Posterior vena cava (tissue), 2 donors: ENCODE results near the gene MYO10. TPM values are rescaled to one million over a fixed set of nuclear protein-coding genes. Genes with fewer than 3 reads are reported as not detected.

Source experiments
- DNase-seq: peaks from one replicate; pipeline ENCODE4 v3.0.0-alpha.2; 2020; ENCODE audit warnings: low spot score
- intact Hi-C, 2 donors: fragments of 100-400 bp; cut with DNase I; formaldehyde crosslinking; loops; one replicate each; pipeline versions ENCODE4 v1.14.1 to v1.14.2; 2022 to 2023
- total RNA-seq, 2 donors: library from RNA; stranded (reverse); fragmentation: NEBNext Ultra II Directional; extraction: Animal tissue kit (Norgen Biotek cat#: 25700); gene quantifications; one replicate each; pipeline ENCODE4 v1.2.1, GENCODE V29; 2021
- donor health status: DM: yes; HTN: yes; CAD: no.
- donor health status: DM: yes; HTN: yes; CAD: no.

MYO10 gene
- total RNA-seq, 2 donors from 2014 or later = 8.5 to 11.2 TPM

DNA sequence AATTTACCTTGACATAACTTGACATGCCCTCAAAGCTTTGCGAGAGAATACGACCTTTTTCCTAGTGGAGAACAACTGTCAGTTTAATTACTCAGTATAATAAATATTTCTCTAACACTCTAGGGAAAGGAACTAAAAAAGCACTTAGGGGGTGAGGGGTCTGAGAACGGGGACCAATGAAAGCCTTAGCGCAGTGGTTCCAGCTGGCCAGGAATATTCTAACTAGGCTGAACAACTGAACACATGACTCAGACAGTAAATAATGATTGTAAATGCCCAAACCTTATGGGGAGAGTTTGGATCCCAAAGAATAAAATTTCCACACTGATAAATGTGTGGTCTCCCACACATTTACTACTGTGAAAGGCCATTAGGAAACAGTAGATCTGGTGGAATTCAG is 14.9 kb downstream of the MYO10 start:
- intact Hi-C loops = no loop called here
- DNase-seq = no peak

GRCh38 chr5:16920109-16920816 is 15.8 kb downstream of the MYO10 start:
- intact Hi-C loops = no loop called here
- DNase-seq = no peak

DNA sequence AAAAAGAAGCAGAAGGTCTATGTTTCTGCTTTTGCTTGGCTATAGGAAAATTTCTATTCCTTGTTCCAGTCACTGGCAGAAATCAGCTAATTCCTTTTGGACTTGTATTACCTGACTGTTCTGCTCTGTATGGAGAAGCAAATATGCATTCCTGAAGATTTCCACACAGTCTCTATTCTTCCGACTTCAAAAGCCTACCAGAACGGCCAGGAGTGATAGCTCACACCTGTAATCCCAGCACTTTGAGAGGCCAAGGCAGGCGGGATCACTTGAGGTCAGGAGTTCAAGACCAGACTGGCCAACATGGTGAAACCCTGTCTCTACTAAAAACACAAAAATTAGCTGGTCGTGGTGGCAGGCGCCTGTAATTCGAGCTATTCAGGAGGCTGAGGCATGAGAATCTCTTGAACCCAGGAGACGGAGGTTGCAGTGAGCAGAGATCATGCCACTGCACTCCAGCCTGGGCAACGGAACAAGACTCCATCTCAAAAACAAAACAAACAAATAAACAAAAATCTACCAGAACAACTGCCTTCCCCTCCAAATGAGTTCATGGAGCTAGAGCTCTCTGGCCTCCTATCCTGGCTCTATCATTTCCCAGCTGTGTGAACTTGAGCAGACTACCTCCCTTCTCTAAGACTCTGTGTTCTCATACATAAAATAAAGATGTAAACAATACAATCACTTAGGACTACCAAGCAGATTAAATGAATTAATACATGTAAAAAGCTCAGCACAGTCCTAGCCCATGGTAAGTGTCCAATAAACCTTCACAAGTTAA is 17.0 kb downstream of the MYO10 start:
- intact Hi-C loops = no loop called here
- DNase-seq = no peak

GRCh38 chr5:16918156-16918555 is 17.9 kb downstream of the MYO10 start:
- no peak for DNase-seq
- intact Hi-C loops = no loop called here

- intact Hi-C loops = no loop called here
- no peak for DNase-seq
These were observed 19.7 kb downstream of the MYO10 start for GRCh38 chr5:16916262-16916878.

GRCh38 chr5:16914584-16914983 is 21.5 kb downstream of the MYO10 start:
- intact Hi-C loops = no loop called here
- DNase-seq = no peak

DNA sequence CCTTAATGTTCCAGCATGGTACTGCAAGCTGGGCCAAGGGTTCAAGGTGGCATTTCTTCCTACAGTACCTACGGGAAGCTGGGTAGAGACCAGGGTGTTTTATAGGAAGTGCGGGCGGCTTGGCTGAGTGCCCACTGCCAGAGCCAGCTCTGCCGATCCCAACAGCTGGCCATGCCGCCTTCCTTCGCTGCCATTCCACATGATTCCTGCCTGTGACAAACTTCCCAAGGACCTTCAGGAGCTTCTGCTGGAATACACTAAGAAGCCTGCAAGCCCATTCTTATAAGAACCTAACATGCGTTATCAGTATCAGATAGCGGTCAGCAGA is 22.0 kb downstream of the MYO10 start:
- intact Hi-C loops = no loop called here
- DNase-seq = no peak

DNA sequence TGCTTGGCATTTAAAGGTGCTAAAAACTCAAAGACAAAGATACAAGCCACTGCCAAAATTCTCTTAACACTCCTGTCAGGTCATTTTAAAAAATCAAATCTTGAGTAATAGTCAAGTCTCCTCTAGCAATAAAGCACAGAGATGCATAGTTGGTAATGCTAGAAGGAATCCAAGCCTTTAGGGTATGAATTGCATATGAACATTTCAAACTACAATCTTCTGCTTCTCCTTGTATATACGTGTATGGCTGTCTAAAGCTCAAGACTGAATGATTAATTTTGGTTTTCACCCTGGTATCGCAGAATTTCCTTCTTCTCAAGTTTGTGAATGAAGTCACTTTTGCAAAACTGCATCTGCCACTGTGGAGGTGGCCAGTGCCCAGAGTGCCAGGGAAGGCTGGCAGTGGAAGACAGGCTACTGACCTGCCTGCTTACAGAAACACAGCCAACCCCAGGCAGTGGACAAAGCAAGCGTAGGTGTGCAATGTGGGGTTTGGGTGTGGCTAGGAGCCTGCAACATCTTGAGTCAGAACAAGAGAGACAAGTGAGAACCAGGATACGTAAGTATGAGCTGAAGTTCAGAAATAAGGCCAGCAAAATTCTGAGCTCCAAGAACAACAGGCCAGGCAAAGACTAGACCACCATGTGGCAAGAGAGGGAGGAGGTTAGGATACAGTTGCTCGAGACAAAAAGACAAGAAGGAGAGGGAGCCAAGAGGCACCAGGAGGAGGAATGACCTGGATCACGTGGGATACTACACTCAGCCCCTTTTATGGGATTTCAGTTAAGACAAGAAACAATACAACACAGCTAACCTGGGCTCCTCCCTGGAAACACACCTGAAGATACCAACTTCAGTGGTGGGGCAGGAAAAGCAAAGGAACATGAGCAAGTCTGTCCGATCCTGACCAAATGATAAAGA is 22.6 kb downstream of the MYO10 start:
- DNase-seq = no peak
- intact Hi-C loops = no loop called here

- DNase-seq = no peak
- intact Hi-C loops = no loop called here
These were observed 24.0 kb downstream of the MYO10 start for GRCh38 chr5:16912080-16912479.

GRCh38 chr5:16909464-16909863 is 26.6 kb downstream of the MYO10 start:
- DNase-seq = no peak
- intact Hi-C loops = no loop called here

DNA sequence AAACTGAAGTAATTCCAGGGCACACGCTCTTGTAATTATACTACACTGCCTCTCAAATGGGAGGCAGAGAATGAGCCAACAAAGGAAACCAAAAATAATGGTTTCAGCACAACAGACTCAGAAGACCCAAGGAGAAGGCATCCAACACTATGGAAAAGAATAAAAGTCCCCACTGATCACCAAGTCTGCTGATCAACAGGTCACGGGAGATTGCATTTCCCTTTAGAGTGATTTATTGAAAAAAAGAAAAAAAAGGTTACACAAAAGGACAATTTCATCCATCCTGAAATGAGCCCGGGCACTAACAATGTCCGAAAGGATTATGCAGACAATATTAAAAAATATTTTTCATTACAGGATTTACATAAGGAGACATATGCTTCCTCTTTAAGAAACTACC is 28.8 kb downstream of the MYO10 start:
- intact Hi-C loops = no loop called here
- no peak for DNase-seq

- DNase-seq = no peak
- intact Hi-C loops = no loop called here
These were observed 29.8 kb downstream of the MYO10 start for GRCh38 chr5:16906255-16906654.

GRCh38 chr5:16903480-16904300 is 32.4 kb downstream of the MYO10 start:
- no peak for DNase-seq
- intact Hi-C loops = no loop called here

DNA sequence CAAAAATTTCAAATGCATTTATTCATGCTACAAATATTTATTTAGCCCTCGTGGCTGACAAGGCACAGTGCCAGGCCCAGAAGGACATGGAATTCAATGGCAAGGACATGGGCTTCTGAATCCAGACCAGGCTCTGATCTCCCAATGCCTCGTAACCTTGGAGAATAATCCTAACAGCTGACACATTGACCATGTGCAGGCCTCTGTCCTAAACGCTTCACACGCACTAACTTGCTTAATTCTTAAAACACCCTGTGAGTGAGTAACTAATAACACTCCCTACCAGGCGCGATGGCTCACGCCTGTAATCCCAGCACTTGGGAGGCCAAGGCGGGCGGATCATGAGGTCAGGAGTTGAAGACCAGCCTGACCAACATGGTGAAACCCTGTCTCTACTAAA is 33.2 kb downstream of the MYO10 start:
- DNase-seq = no peak
- intact Hi-C loops = no loop called here

GRCh38 chr5:16901021-16901644 is 35.0 kb downstream of the MYO10 start:
- intact Hi-C loops = no loop called here
- no peak for DNase-seq

DNA sequence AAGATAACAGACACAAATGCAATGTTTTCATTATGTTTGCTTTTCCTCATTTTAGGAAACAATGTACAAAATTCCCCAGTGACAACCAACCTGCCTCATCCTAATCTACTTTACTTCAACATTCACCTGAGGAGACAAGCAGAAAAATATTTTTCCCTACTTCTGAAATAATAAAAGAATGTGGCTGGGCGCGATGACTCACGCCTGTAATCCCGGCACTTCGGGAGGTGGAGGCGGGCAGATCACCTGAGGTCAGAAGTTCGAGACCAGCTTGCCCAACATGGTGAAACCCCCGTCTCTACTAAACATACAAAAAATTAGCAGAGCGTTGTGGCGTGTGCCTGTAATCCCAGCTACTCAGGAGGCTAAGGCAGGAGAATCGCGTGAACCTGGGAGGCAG is 36.9 kb downstream of the MYO10 start:
- DNase-seq = no peak
- intact Hi-C loops = no loop called here

GRCh38 chr5:16897800-16898199 is 38.3 kb downstream of the MYO10 start:
- intact Hi-C loops = no loop called here
- DNase-seq = no peak

DNA sequence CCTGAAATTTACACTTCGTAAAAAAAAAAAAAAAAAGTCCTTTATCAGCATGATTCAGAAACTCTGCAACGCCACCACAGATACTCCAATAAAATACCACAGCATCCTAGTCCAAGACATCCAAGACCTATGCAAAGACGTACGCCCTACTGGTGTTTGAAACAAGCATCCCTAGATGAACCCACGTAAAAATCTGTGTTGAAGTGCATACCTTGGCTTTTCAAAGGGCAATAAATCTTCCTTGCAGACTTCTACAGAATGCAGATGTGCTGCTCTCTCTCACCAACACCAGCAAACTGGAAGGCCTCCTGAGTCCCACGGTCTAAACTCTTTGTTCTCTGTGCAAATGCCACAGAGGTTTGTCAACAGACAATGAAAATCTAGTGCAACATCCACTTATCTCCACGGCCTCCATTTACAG is 38.8 kb downstream of the MYO10 start:
- DNase-seq = no peak
- intact Hi-C loops = no loop called here
